H9 (cell line): ENCODE data around the gene EFCAB6. TPM values are rescaled to one million over a fixed set of nuclear protein-coding genes. Genes with fewer than 3 reads are reported as not detected.
A peak's percentile ranks its signal among the peaks of the same experiment; 100 is the strongest.

Experiments used
- DNase-seq: peaks from one replicate; pipeline ENCODE4 v3.0.0-alpha.2; 2017
- H2AFZ ChIP-seq: one replicate; pipeline ENCODE4 v1.6.1; 2013; ENCODE audit warnings: mild to moderate bottlenecking, low read length, control low read depth, moderate library complexity
- H2AK5ac ChIP-seq: 2 replicates; pipeline ENCODE4 v1.6.1; 2013; ENCODE audit warnings: low read length, control low read depth, mixed read lengths; ENCODE audit not compliant: insufficient read length
- H2BK120ac ChIP-seq: one replicate; pipeline ENCODE4 v1.6.1; 2013; ENCODE audit warnings: low read depth, mild to moderate bottlenecking, low read length, control low read depth, inconsistent platforms; ENCODE audit not compliant: poor library complexity, severe bottlenecking
- H2BK12ac ChIP-seq: 2 replicates; pipeline ENCODE4 v1.6.1; 2013; ENCODE audit warnings: low read length, control low read depth, mixed read lengths, low read depth; ENCODE audit not compliant: insufficient read length
- H2BK15ac ChIP-seq: 2 replicates; pipeline ENCODE4 v1.6.1; 2013; ENCODE audit warnings: low read depth, low read length, control low read depth
- H2BK20ac ChIP-seq: one replicate; pipeline ENCODE4 v1.6.1; 2013; ENCODE audit warnings: low read depth, mild to moderate bottlenecking, low read length, control low read depth, inconsistent platforms; ENCODE audit not compliant: poor library complexity, severe bottlenecking
- H2BK5ac ChIP-seq: 2 replicates; pipeline ENCODE4 v1.6.1; 2013; ENCODE audit warnings: low read length, control low read depth, mixed read lengths; ENCODE audit not compliant: insufficient read length
- H3K14ac ChIP-seq: 2 replicates; pipeline ENCODE4 v1.6.1; 2013; ENCODE audit warnings: low read length, control low read depth; ENCODE audit not compliant: insufficient read depth
- H3K18ac ChIP-seq: 2 replicates; pipeline ENCODE4 v1.6.1; 2013; ENCODE audit warnings: low read depth, mild to moderate bottlenecking, mixed read lengths, low read length, control low read depth; ENCODE audit not compliant: insufficient read length
- H3K23ac ChIP-seq: 2 replicates; pipeline ENCODE4 v1.6.1; 2013; ENCODE audit warnings: low read length, control low read depth, mixed read lengths, low read depth; ENCODE audit not compliant: insufficient read length
- H3K23me2 ChIP-seq: 2 replicates; pipeline ENCODE4 v1.6.1; 2013; ENCODE audit warnings: low read depth, mild to moderate bottlenecking, mixed read lengths, low read length, control low read depth; ENCODE audit not compliant: insufficient read length, poor library complexity, severe bottlenecking
- H3K27ac ChIP-seq: 2 replicates; pipeline ENCODE4 v1.5.1; 2013; ENCODE audit warnings: low read length, control low read depth, mixed read lengths, low read depth; ENCODE audit not compliant: insufficient read length
- H3K27me3 ChIP-seq: 2 replicates; pipeline ENCODE4 v1.6.1; 2013; ENCODE audit warnings: low read length, control low read depth, inconsistent platforms; ENCODE audit not compliant: insufficient read depth
- H3K4ac ChIP-seq: 2 replicates; pipeline ENCODE4 v1.6.1; 2013; ENCODE audit warnings: low read depth, mild to moderate bottlenecking, control low read depth, inconsistent platforms, low read length, moderate library complexity
- H3K4me1 ChIP-seq: 2 replicates; pipeline ENCODE4 v1.6.1; 2013; ENCODE audit warnings: low read length, control low read depth, inconsistent platforms; ENCODE audit not compliant: insufficient read depth
- H3K4me2 ChIP-seq: 2 replicates; pipeline ENCODE4 v1.6.1; 2013; ENCODE audit warnings: low read length, control low read depth, mixed read lengths; ENCODE audit not compliant: insufficient read length, insufficient read depth
- H3K56ac ChIP-seq: 2 replicates; pipeline ENCODE4 v1.6.1; 2013; ENCODE audit warnings: low read depth, mild to moderate bottlenecking, mixed read lengths, low read length, control low read depth; ENCODE audit not compliant: insufficient read length
- H3K79me1 ChIP-seq: 2 replicates; pipeline ENCODE4 v1.6.1; 2013; ENCODE audit warnings: low read depth, mild to moderate bottlenecking, moderate library complexity, low read length, control low read depth, inconsistent platforms; ENCODE audit not compliant: insufficient read depth, poor library complexity, severe bottlenecking
- H3K79me2 ChIP-seq: 2 replicates; pipeline ENCODE4 v1.6.1; 2013; ENCODE audit warnings: low read length, control low read depth, inconsistent platforms; ENCODE audit not compliant: insufficient read depth
- H3K9ac ChIP-seq: 2 replicates; pipeline ENCODE4 v1.6.1; 2013; ENCODE audit warnings: low read length, control low read depth, mixed read lengths; ENCODE audit not compliant: insufficient read length; ENCODE audit errors: extremely low read depth
- H3K9me3 ChIP-seq: one replicate; pipeline ENCODE4 v1.6.1; 2013; ENCODE audit warnings: low read depth, low read length, inconsistent platforms; ENCODE audit not compliant: control insufficient read depth
- H3T11ph ChIP-seq: one replicate; pipeline ENCODE4 v1.6.1; 2013; ENCODE audit warnings: mild to moderate bottlenecking, low read length, control low read depth, inconsistent platforms
- H4K20me1 ChIP-seq: one replicate; pipeline ENCODE4 v1.6.1; 2013; ENCODE audit not compliant: control insufficient read depth, insufficient read length, insufficient read depth
- H4K5ac ChIP-seq: 2 replicates; pipeline ENCODE4 v1.6.1; 2013; ENCODE audit warnings: low read depth, mild to moderate bottlenecking, mixed read lengths, low read length, control low read depth; ENCODE audit not compliant: insufficient read length
- H4K8ac ChIP-seq: replicated peaks from 2 replicates; pipeline ENCODE4 v1.6.1; 2013; ENCODE audit warnings: low read length, control low read depth, mixed read lengths, low read depth; ENCODE audit not compliant: insufficient read length
- H4K91ac ChIP-seq: 2 replicates; pipeline ENCODE4 v1.6.1; 2013; ENCODE audit warnings: low read depth, mild to moderate bottlenecking, moderate library complexity, mixed read lengths, low read length, control low read depth; ENCODE audit not compliant: insufficient read length
- H3K27ac Mint-ChIP-seq, 3 experiments: 2 replicates in 2 of 3; 3 replicates in 1 of 3; pipeline ENCODE4 v1.8.0; 2020 to 2021; ENCODE audit warnings: mixed read lengths in 3 of 3, mild to moderate bottlenecking in 1 of 3, moderate library complexity in 1 of 3
- H3K27me3 Mint-ChIP-seq: 2 replicates; pipeline ENCODE4 v1.8.0; 2021; ENCODE audit warnings: low read depth, mild to moderate bottlenecking, moderate library complexity, mixed read lengths
- H3K36me3 Mint-ChIP-seq, 3 experiments: 2 replicates in 2 of 3; 3 replicates in 1 of 3; pipeline ENCODE4 v1.8.0; 2020 to 2021; ENCODE audit warnings: low read depth in 3 of 3, mixed read lengths in 3 of 3; ENCODE audit not compliant: insufficient read depth in 1 of 3
- H3K4me1 Mint-ChIP-seq, 2 experiments: 2 replicates each; pipeline ENCODE4 v1.8.0; 2020; ENCODE audit warnings: mixed read lengths in 2 of 2
- H3K4me3 Mint-ChIP-seq, 2 experiments: 2 replicates in 1 of 2; 3 replicates in 1 of 2; pipeline ENCODE4 v1.8.0; 2020 to 2021; ENCODE audit warnings: mild to moderate bottlenecking in 2 of 2, mixed read lengths in 2 of 2, moderate library complexity in 1 of 2
- H3K9me3 Mint-ChIP-seq, 2 experiments: 2 replicates in 1 of 2; 3 replicates in 1 of 2; pipeline ENCODE4 v1.8.0; 2020; ENCODE audit warnings: mild to moderate bottlenecking in 2 of 2, mixed read lengths in 2 of 2, moderate library complexity in 1 of 2
- WGBS: extraction: QIAGEN DNeasy Blood & Tissue Kit; methylation state at CpG from one replicate; pipeline ENCODE4 v1.1.7; 2013; ENCODE audit warnings: missing lambda C conversion rate, low lambda C conversion rate, mixed read lengths; ENCODE audit not compliant: insufficient read length; ENCODE audit errors: extremely low coverage; 5-methylcytosine and 5-hydroxymethylcytosine counted together
- total RNA-seq: library from RNA; stranded (reverse); gene quantifications from 2 replicates; pipeline ENCODE4 v1.2.1, GENCODE V29; 2021
- TF ChIP-seq, protein P1 (sequence below): fragments of 200-600 bp; sonication (generic); conservative IDR thresholded peaks from 3 replicates; pipeline ENCODE4 v1.8.0; 2021; ENCODE audit warnings: antibody characterized with exemption, mild to moderate bottlenecking

EFCAB6 gene
- total RNA-seq, 1 experiment from 2014 or later, result 0.31 TPM

DNA sequence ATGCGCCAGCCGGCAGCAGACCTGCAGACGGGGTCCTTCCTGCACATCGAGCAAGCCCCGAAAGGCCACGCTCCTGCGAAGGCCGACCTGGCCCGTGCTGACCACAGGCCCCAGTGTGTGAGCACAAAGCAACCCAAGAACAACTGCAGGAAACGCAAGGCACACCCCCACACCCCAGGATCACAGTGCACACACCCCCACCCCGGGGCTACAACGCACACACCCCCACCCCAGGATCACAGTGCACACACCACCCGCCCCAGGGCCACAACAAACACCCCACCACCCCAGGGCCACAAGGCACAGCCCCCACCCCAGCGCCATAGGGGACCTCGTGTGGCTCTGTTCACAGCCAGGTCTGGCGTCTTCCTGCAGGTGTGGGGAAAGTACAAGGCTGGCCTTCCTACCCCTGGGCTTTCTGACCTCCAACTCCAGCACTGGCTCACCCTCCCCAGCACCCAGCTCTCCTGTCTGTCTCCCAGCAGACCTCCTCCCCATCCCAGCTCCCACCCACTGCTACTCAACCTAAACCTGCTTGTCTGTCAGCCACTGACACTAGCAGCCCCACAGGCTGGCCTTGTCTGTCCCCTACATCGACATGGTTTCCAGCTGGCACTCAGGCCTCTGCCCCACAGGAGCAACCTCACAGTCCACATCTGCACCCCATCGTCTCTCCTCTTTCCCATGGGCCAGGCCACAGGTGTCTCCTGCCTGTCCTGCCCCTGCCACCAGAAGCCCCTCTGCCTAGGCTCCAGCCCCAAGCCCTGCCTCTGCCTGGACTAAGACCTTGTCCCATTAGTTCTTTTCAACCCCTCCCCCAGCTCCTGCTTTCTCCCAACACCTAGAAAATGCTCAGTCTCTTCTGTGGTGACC, 20.5 kb upstream of the EFCAB6 start:
- H3K27ac Mint-ChIP-seq, result peak overlapping the region in 2 of 3 experiments; percentile 45 to 78; a peak in 4 of 7 replicates
- Histone ChIP-seq H3K27me3 (no peaks in the 10 kb centered on the region), H3K18ac (no peak overlapping the region), H3K4me2 (no peak overlapping the region), H2AFZ (no peak overlapping the region), H4K91ac (no peak overlapping the region), H3K27ac (no peak overlapping the region), H3K9me3 (no peaks in the 10 kb centered on the region), H3K56ac (no peak overlapping the region), H2AK5ac (no peak overlapping the region), H3K79me2 (no peaks in the 10 kb centered on the region; the same call in 1 of the 2 replicates), H3K14ac (no peak overlapping the region), H3K79me1 (no peaks in the 10 kb centered on the region), H3K23ac (no peak overlapping the region), H3K9ac (no peak overlapping the region), H2BK12ac (no peak overlapping the region), H2BK20ac (no peak overlapping the region), H3T11ph (no peak overlapping the region), H4K5ac (no peak overlapping the region), H2BK15ac (no peak overlapping the region), H2BK5ac (no peak overlapping the region), H3K4me1 (no peaks in the 10 kb centered on the region), H3K23me2 (no peaks in the 10 kb centered on the region), H4K20me1 (no peaks in the 10 kb centered on the region), H3K4ac (no peak overlapping the region), H2BK120ac (no peak overlapping the region), H4K8ac (no peak overlapping the region)
- H3K36me3 Mint-ChIP-seq, result peaks cover 7 to 44% (median 32%) of the 10 kb centered on the region in 3 experiments; a peak in 6 of 7 replicates
- no peak for DNase-seq
- no peaks in the 10 kb centered on the region for H3K9me3 Mint-ChIP-seq
- no CpG with 5 or more reads among the region's 18 CpGs for WGBS
- H3K4me3 Mint-ChIP-seq, result no peak overlapping the region
- H3K4me1 Mint-ChIP-seq, result peaks cover 9 to 15% of the 10 kb centered on the region in 2 experiments
- TF ChIP-seq, protein P1, sequence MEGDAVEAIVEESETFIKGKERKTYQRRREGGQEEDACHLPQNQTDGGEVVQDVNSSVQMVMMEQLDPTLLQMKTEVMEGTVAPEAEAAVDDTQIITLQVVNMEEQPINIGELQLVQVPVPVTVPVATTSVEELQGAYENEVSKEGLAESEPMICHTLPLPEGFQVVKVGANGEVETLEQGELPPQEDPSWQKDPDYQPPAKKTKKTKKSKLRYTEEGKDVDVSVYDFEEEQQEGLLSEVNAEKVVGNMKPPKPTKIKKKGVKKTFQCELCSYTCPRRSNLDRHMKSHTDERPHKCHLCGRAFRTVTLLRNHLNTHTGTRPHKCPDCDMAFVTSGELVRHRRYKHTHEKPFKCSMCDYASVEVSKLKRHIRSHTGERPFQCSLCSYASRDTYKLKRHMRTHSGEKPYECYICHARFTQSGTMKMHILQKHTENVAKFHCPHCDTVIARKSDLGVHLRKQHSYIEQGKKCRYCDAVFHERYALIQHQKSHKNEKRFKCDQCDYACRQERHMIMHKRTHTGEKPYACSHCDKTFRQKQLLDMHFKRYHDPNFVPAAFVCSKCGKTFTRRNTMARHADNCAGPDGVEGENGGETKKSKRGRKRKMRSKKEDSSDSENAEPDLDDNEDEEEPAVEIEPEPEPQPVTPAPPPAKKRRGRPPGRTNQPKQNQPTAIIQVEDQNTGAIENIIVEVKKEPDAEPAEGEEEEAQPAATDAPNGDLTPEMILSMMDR, result no peak
- H3K27me3 Mint-ChIP-seq, result no peaks in the 10 kb centered on the region
